Hindlimb muscle (tissue), 1 donor: ENCODE measurements around the gene CLEC3B. TPM values are rescaled to one million over a fixed set of nuclear protein-coding genes. Genes with fewer than 3 reads are reported as not detected.

Experiments used
- DNase-seq: peaks from one replicate; pipeline ENCODE4 v3.0.0-alpha.2; 2013
- polyA plus RNA-seq: library from polyadenylated mRNA; unstranded; fragments of 120-200 nt; gene quantifications from one replicate; pipeline ENCODE4 v1.2.1, GENCODE V29; 2013; ENCODE audit not compliant: insufficient read length

The CLEC3B gene
- polyA plus RNA-seq, 1 donor, result 126 TPM

- DNase-seq, result no peak
Observed at GRCh38 chr3:45003859-45004258, 22.2 kb upstream of the CLEC3B start.

- no peak for DNase-seq
Observed at GRCh38 chr3:45007091-45007490, 19.0 kb upstream of the CLEC3B start.

- DNase-seq, result no peak
Observed at GRCh38 chr3:45008117-45008516, 18.0 kb upstream of the CLEC3B start.

GRCh38 chr3:45009868-45010267 lies 16.2 kb upstream of the CLEC3B start:
- DNase-seq, result no peak

GRCh38 chr3:45010811-45011333 lies 15.2 kb upstream of the CLEC3B start:
- no peak for DNase-seq

GRCh38 chr3:45011756-45012508 lies 14.2 kb upstream of the CLEC3B start:
- no peak for DNase-seq

GRCh38 chr3:45012577-45012976 lies 13.5 kb upstream of the CLEC3B start:
- DNase-seq, result no peak

- no peak for DNase-seq
Observed at GRCh38 chr3:45016916-45017315, 9.2 kb upstream of the CLEC3B start.

- no peak for DNase-seq
Observed at GRCh38 chr3:45017821-45018220, 8.3 kb upstream of the CLEC3B start.

GRCh38 chr3:45020534-45020933 lies 5.6 kb upstream of the CLEC3B start:
- DNase-seq, result no peak

GRCh38 chr3:45021524-45022297 lies 4.4 kb upstream of the CLEC3B start:
- DNase-seq, result peak; percentile 85

GRCh38 chr3:45023675-45024074 lies 2.4 kb upstream of the CLEC3B start:
- no peak for DNase-seq

GRCh38 chr3:45024542-45025255 lies 1.4 kb upstream of the CLEC3B start:
- no peak for DNase-seq

GRCh38 chr3:45026957-45027356 lies 854 bp downstream of the CLEC3B start:
- peak; percentile 75 for DNase-seq

GRCh38 chr3:45027441-45027840 lies 1.3 kb downstream of the CLEC3B start:
- DNase-seq, result no peak

GRCh38 chr3:45029216-45029615 lies 3.1 kb downstream of the CLEC3B start:
- no peak for DNase-seq

- DNase-seq, result no peak
Observed at GRCh38 chr3:45029661-45030060, 3.6 kb downstream of the CLEC3B start.

- no peak for DNase-seq
Observed at GRCh38 chr3:45031531-45031930, 5.4 kb downstream of the CLEC3B start.

GRCh38 chr3:45032113-45032512 lies 6.0 kb downstream of the CLEC3B start:
- no peak for DNase-seq

GRCh38 chr3:45033791-45034190 lies 7.7 kb downstream of the CLEC3B start:
- no peak for DNase-seq

- no peak for DNase-seq
Observed at GRCh38 chr3:45034612-45035252, 8.6 kb downstream of the CLEC3B start.

- DNase-seq, result no peak
Observed at GRCh38 chr3:45035441-45036301, 9.6 kb downstream of the CLEC3B start.
